ENCODE data around the gene FAM117A. TPM values are rescaled to one million over a fixed set of nuclear protein-coding genes. Genes with fewer than 3 reads are reported as not detected.

Gene FAM117A
- total RNA-seq, 2 donors from 2014 or later, result 30.9 to 46.4 TPM

DNA sequence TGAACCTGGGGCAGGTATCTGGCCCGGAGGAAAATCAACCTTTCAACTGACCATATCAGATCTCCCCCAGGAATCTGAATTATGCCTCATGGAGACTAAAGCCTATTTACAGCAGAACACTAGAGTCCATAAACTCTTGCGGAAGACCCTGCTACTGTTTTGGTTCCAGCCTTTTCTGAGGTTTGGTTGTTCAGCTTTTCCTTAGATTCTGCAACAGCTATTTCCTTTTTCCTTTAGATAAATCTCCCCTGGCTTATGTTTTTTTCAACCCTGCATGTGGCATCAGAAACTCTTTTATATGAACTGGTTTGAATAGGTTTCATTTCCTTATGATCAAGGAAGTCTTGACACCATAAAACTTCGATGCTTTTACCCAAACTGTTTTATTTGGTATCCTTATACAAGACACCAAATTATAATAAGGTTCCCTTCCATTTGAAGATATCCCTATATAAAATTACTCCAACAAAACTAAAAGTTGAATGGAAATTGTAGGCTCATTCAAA lies 99.2 kb downstream of the FAM117A start:
- Histone ChIP-seq H3K27me3 (replicated peaks; ENCODE audit: insufficient read depth) (no peaks in the 10 kb centered on the region), H3K36me3 (no peaks in the 10 kb centered on the region)

More for the DNA sequence above, 99.2 kb downstream of the FAM117A start:
- DNase-seq (ENCODE audit: low spot score), result no peak
- Histone ChIP-seq H3K27ac (no peak overlapping the region), H3K4me1 (replicated peaks) (no peaks in the 10 kb centered on the region), H3K4me3 (no peak overlapping the region), H3K9me3 (no peaks in the 10 kb centered on the region)
- intact Hi-C loops (cut with DNase I), result no loop called here
- no peak for TF ChIP-seq POLR2AphosphoS5 (IDR thresholded peaks at IDR 0.05)
- TF ChIP-seq, protein P1, sequence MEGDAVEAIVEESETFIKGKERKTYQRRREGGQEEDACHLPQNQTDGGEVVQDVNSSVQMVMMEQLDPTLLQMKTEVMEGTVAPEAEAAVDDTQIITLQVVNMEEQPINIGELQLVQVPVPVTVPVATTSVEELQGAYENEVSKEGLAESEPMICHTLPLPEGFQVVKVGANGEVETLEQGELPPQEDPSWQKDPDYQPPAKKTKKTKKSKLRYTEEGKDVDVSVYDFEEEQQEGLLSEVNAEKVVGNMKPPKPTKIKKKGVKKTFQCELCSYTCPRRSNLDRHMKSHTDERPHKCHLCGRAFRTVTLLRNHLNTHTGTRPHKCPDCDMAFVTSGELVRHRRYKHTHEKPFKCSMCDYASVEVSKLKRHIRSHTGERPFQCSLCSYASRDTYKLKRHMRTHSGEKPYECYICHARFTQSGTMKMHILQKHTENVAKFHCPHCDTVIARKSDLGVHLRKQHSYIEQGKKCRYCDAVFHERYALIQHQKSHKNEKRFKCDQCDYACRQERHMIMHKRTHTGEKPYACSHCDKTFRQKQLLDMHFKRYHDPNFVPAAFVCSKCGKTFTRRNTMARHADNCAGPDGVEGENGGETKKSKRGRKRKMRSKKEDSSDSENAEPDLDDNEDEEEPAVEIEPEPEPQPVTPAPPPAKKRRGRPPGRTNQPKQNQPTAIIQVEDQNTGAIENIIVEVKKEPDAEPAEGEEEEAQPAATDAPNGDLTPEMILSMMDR (IDR thresholded peaks at IDR 0.05), result no peak
- TF ChIP-seq POLR2A (IDR thresholded peaks at IDR 0.05), result no peak
- WGBS, result 75% methylated on average over 3 of the region's 3 CpGs

Other genes with a start within 250 kb of the FAM117A start
- 10 to 100 TPM in 1 of 2 donors, 1 to 10 TPM in 1; 4.7 to 15.5 TPM for gene NXPH3, start 188.3 kb downstream of the FAM117A start, total RNA-seq
- gene SPOP, start 86.0 kb downstream of the FAM117A start, total RNA-seq, result 10 to 100 TPM; 80.8 to 93.0 TPM
- 10 to 100 TPM; 31.0 to 81.0 TPM for gene SLC35B1, start 56.2 kb downstream of the FAM117A start, total RNA-seq
- gene KAT7, start 24.6 kb upstream of the FAM117A start, total RNA-seq, result 10 to 100 TPM; 48.3 to 78.6 TPM
- not detected for gene TAC4, start 83.9 kb upstream of the FAM117A start, total RNA-seq
- gene DLX4, start 205.1 kb upstream of the FAM117A start, total RNA-seq, result not detected
- gene DLX3, start 231.1 kb upstream of the FAM117A start, total RNA-seq, result under 1 TPM; 0.36 to 0.68 TPM